SKM-1 treated with dmso at 0.1 percent for 144 hours (cell line): ENCODE measurements around the gene OSBPL10.

ENCODE experiments used
- DNase-seq: peaks from one replicate; lab custom pipeline; 2025; ENCODE audit not compliant: unreplicated experiment; lab: John Stamatoyannopoulos, UW

The OSBPL10 gene

GRCh38 chr3:31680072-31680870 is 300.8 kb downstream of the OSBPL10 start:
- no peak for DNase-seq

- DNase-seq = no peak
These were observed 304.5 kb downstream of the OSBPL10 start for GRCh38 chr3:31676556-31676955.

GRCh38 chr3:31673950-31674349 is 307.1 kb downstream of the OSBPL10 start:
- DNase-seq = no peak

- no peak for DNase-seq
These were observed 309.1 kb downstream of the OSBPL10 start for GRCh38 chr3:31671976-31672375.

- DNase-seq = no peak
These were observed 309.6 kb downstream of the OSBPL10 start for GRCh38 chr3:31671451-31671850.

GRCh38 chr3:31670722-31671121 is 310.3 kb downstream of the OSBPL10 start:
- DNase-seq = no peak

GRCh38 chr3:31670136-31670535 is 310.9 kb downstream of the OSBPL10 start:
- no peak for DNase-seq

- no peak for DNase-seq
These were observed 312.8 kb downstream of the OSBPL10 start for GRCh38 chr3:31668242-31668641.

GRCh38 chr3:31667582-31667981 is 313.5 kb downstream of the OSBPL10 start:
- no peak for DNase-seq

- no peak for DNase-seq
These were observed 317.0 kb downstream of the OSBPL10 start for GRCh38 chr3:31664031-31664430.

GRCh38 chr3:31661993-31662670 is 318.9 kb downstream of the OSBPL10 start:
- DNase-seq = peak; percentile 64

GRCh38 chr3:31661286-31661685 is 319.8 kb downstream of the OSBPL10 start:
- no peak for DNase-seq

- DNase-seq = no peak
These were observed 321.8 kb downstream of the OSBPL10 start for GRCh38 chr3:31659246-31659645.

GRCh38 chr3:31654998-31655397 is 326.1 kb downstream of the OSBPL10 start:
- DNase-seq = no peak

- no peak for DNase-seq
These were observed 327.6 kb downstream of the OSBPL10 start for GRCh38 chr3:31653464-31653863.

GRCh38 chr3:31652296-31652695 is 328.8 kb downstream of the OSBPL10 start:
- DNase-seq = no peak

- no peak for DNase-seq
These were observed 332.6 kb downstream of the OSBPL10 start for GRCh38 chr3:31648286-31648968.

GRCh38 chr3:31645256-31645655 is 335.8 kb downstream of the OSBPL10 start:
- DNase-seq = no peak

- DNase-seq = no peak
These were observed 341.2 kb downstream of the OSBPL10 start for GRCh38 chr3:31639828-31640227.

GRCh38 chr3:31636694-31637442 is 344.2 kb downstream of the OSBPL10 start:
- DNase-seq = no peak

GRCh38 chr3:31636049-31636448 is 345.0 kb downstream of the OSBPL10 start:
- no peak for DNase-seq
